Measurements from ENCODE around the gene LPCAT1.

DNA sequence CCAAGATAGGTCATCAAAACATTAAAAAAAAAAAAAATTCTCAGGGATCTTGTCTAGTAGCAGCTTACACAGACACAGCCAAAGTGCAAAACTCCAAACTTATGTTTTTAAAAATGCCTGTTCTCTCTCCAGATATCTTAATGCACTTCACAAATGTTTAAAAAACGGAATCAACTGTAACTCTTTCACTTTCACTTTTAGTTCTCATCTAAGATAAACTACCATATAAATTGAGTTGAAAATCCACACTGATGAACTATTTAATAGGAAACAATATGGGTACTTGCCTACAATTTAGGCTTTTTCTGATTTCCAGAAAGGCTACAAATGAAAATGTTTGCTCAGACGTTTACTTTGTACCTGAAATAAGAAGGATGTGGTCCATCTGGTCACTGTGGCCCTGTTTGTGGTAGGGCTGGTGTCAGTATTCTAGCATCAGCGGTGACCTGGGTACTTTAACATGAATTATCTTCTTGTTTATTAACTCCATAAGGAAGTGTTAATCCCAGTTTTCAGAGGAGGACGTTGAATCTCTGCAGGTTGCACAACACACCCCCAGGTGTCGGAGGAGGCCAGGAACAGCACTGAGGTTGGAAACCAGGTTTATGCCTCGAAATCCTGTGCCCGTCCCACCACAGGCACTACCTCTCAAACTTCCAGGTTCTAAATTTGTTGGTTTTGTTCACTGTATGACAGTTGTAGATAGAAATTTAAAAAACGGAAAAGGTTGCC lies 13.3 kb upstream of the LPCAT1 start:
- no peak for TF ChIP-seq POLR2A (IDR thresholded peaks at IDR 0.05)
- TF ChIP-seq, protein P1, sequence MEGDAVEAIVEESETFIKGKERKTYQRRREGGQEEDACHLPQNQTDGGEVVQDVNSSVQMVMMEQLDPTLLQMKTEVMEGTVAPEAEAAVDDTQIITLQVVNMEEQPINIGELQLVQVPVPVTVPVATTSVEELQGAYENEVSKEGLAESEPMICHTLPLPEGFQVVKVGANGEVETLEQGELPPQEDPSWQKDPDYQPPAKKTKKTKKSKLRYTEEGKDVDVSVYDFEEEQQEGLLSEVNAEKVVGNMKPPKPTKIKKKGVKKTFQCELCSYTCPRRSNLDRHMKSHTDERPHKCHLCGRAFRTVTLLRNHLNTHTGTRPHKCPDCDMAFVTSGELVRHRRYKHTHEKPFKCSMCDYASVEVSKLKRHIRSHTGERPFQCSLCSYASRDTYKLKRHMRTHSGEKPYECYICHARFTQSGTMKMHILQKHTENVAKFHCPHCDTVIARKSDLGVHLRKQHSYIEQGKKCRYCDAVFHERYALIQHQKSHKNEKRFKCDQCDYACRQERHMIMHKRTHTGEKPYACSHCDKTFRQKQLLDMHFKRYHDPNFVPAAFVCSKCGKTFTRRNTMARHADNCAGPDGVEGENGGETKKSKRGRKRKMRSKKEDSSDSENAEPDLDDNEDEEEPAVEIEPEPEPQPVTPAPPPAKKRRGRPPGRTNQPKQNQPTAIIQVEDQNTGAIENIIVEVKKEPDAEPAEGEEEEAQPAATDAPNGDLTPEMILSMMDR (IDR thresholded peaks at IDR 0.05): no peak
- TF ChIP-seq POLR2AphosphoS5 (IDR thresholded peaks at IDR 0.05): no peak

Measured in breast epithelium (tissue), 3 donors.